ENCODE data around the gene UACA.

The UACA gene

GRCh38 chr15:70611286-70611685, 152.1 kb downstream of the UACA start:
- TF ChIP-seq CTCF (conservative IDR thresholded peaks at IDR 0.05; ENCODE audit: low read depth, low read length): no peak
- no peak overlapping the region for H3K4me3 ChIP-seq (ENCODE audit: low read depth, low read length)
- no peak for DNase-seq (ENCODE audit: low read depth)

- DNase-seq (ENCODE audit: low read depth): no peak
- no peak for TF ChIP-seq CTCF (conservative IDR thresholded peaks at IDR 0.05; ENCODE audit: low read depth, low read length)
- no peak overlapping the region for H3K4me3 ChIP-seq (ENCODE audit: low read depth, low read length)
Observed at GRCh38 chr15:70610541-70610940, 152.8 kb downstream of the UACA start.

GRCh38 chr15:70609889-70610288, 153.5 kb downstream of the UACA start:
- no peak for TF ChIP-seq CTCF (conservative IDR thresholded peaks at IDR 0.05; ENCODE audit: low read depth, low read length)
- DNase-seq (ENCODE audit: low read depth): no peak
- H3K4me3 ChIP-seq (ENCODE audit: low read depth, low read length): no peak overlapping the region

- H3K4me3 ChIP-seq (ENCODE audit: low read depth, low read length): no peak overlapping the region
- no peak for TF ChIP-seq CTCF (conservative IDR thresholded peaks at IDR 0.05; ENCODE audit: low read depth, low read length)
- DNase-seq (ENCODE audit: low read depth): peak; percentile 77
Observed at GRCh38 chr15:70608144-70608543, 155.2 kb downstream of the UACA start.

- no peak for TF ChIP-seq CTCF (conservative IDR thresholded peaks at IDR 0.05; ENCODE audit: low read depth, low read length)
- DNase-seq (ENCODE audit: low read depth): peak; percentile 84
- H3K4me3 ChIP-seq (ENCODE audit: low read depth, low read length): no peak overlapping the region
Observed at GRCh38 chr15:70605606-70606410, 157.6 kb downstream of the UACA start.

- peak; percentile 43 for TF ChIP-seq CTCF (conservative IDR thresholded peaks at IDR 0.05; ENCODE audit: low read depth, low read length)
- H3K4me3 ChIP-seq (ENCODE audit: low read depth, low read length): no peak overlapping the region
- DNase-seq (ENCODE audit: low read depth): peak; percentile 57
Observed at GRCh38 chr15:70604666-70605315, 158.6 kb downstream of the UACA start.

Data from choroid plexus epithelial cell (primary cell).